ENCODE data around the gene TPP2.
A peak's percentile ranks its signal among the peaks of the same experiment; 100 is the strongest.

TPP2 gene

DNA sequence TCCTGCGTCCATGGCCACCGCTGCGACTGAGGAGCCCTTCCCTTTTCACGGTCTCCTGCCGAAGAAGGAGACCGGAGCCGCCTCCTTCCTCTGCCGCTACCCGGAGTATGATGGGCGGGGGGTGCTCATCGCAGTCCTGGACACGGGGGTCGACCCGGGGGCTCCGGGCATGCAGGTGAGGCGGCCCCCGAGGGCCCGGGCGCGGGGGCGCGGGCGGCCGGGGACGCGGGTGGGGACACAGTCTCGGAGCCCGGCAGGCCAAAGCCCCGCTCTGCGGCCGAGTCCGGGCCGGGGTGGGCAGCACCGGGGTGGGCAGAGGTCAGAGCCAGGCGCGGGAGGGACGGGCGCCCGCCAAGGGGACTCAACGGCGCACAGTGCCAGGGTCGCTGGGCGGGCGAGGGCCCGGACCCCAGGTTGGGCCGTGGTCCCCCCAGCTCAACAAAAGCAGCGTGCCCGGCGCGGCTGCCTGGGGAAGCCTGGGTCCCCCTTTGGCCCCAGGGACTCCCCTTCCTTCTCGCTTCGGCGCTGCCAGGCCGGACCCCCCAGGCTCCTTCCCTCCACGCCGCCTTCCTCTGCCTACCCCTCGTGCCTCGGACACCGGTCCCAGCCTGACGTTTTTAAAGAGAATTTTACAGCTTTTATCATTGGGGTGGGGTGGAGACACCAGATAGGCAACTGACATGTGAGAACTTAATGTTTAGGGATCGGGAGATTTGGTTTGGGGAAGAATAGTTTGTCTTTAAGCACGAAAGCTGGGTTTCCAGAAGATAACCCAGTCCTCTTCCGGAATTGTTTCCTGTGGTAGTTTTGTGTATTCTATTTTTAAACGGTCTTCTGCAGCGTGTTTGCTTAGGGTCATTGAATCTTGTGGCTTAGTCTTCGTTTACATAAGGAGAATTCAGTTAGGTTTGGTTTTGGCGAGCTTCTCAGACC lies 509 bp downstream of the TPP2 start:
- peak; percentile 4 for DNase-seq (ENCODE audit: low read depth)

GRCh38 chr13:102598061-102598460 lies 1.3 kb downstream of the TPP2 start:
- DNase-seq (ENCODE audit: low read depth) = no peak

DNA sequence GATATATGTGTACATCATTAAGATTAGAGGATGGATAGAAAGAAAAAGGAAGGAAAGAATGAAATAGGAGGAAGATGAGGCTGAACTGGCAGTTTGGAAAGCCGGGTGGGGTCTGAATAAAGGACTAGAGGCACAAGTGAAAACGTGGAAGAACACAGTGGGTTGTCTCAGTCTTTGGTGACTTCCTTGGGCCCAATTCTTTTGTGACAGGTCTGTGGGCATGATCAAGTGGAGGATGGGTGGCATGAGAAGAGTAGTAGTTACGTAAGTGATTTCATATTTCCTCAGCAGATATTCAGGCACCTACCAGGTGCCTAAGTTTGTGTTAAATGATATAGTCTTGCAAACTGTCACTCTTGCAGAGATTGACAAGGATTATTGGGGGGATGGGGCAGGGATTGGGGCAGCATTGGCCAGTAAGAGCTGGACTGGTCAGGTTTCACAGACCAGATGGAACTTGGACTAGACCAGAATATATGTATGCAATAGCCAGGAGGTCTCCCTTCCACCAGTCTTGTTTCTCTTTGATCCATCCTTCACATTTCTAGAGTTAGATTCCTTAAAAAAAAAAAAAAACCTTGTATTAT lies 2.7 kb downstream of the TPP2 start:
- DNase-seq (ENCODE audit: low read depth) = no peak

DNA sequence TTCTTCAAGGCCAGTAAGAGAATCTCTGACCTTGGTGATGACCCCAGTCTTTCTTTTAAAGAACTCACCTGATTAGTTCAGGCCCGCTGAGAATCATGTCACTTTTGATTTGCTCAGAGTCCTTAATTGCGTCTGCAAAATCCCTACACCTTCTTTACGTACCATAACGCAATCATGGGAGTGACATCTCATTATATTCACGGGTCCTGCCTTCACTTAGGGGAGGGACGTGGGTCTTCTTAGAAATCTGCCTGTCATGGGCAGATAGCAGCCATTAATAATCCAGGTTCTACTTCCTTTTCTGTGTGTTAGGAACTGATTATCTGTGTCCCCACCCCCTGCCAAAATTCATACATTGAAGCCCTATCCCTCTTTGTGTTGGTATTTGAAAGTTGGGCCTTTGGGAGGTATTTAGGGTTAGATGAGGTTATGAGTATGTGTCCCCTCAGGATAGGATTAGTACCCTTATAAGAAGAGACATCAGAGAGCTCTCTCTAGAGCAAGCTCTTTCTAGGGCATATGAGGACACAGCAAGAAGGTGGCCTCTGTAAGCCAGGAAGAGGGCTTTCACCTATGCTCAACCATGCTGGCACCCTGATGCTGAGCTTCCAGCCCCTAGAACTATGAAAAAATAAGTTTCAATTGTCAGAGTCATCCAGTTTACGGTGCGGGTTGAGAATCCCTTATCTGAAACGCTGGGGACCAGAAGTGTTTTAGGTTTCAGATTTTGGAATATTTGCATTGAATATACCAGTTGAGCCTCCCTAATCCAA lies 9.9 kb downstream of the TPP2 start:
- no peak for DNase-seq (ENCODE audit: low read depth)

- DNase-seq (ENCODE audit: low read depth) = no peak
Observed at GRCh38 chr13:102608974-102609373, 12.2 kb downstream of the TPP2 start.

GRCh38 chr13:102609696-102610095 lies 12.9 kb downstream of the TPP2 start:
- DNase-seq (ENCODE audit: low read depth) = no peak

- no peak for DNase-seq (ENCODE audit: low read depth)
Observed at GRCh38 chr13:102610296-102610895, 13.6 kb downstream of the TPP2 start.

- DNase-seq (ENCODE audit: low read depth) = no peak
Observed at GRCh38 chr13:102617697-102618350, 21.0 kb downstream of the TPP2 start.

DNA sequence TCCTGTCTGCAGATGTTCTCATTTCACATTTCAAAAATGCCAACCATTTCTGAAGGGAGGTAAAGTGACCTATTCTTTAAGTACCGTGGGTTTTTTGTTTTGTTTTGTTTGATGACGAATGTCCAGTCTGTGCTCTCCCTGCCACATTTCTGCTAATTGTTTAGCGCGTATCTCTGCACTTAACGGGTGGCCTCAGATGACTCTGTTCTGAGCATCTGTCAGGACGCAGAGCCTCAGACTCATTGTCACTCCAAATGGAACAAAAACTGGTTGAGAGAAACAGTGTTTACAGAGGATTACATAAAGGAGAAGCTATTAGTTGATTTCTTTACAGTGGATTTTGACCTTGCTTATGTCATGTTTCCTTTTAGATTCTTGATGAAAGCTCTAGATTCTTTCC lies 23.7 kb downstream of the TPP2 start:
- DNase-seq (ENCODE audit: low read depth) = no peak

GRCh38 chr13:102626928-102627327 lies 30.1 kb downstream of the TPP2 start:
- no peak for DNase-seq (ENCODE audit: low read depth)

- DNase-seq (ENCODE audit: low read depth) = no peak
Observed at GRCh38 chr13:102628559-102628958, 31.8 kb downstream of the TPP2 start.

DNA sequence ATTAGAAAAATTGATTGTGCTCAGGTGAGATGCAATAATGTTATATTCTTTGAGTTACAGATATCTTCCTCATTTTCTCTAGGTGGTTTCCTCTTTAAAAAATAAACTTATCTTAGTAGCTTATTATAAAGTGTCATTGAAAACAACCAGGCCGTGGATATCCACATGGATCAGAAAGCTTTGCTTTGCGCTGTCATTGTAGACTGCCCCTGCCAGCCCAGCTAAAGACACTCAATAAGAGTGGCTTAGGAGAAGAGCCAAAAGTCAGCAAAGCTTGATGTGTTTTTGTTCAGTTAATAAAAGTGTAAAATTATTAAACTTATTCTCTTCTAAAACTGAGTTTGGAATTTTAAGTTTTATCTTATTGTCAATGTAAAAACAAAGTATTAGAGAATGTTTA lies 34.4 kb downstream of the TPP2 start:
- no peak for DNase-seq (ENCODE audit: low read depth)

DNA sequence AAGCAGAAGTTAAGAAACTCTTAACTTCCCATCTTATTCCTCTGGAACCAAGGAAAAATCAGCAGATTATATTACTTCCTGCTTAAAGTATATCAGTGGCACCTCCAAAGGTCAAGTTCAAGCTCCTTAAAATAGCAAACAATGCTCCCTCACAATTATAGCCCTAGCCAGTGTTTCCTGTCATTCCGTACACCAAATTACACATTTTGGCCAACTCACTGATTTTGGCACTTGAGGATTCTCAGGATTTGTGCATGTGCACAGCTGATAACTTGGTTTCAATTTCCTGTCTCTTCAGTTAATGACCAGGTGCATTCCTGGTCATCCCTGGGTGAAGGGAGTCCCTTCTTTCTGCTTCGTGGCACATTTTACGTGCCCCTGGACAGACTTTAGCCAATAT lies 42.0 kb downstream of the TPP2 start:
- no peak for DNase-seq (ENCODE audit: low read depth)

GRCh38 chr13:102642029-102642428 lies 45.2 kb downstream of the TPP2 start:
- DNase-seq (ENCODE audit: low read depth) = no peak

DNA sequence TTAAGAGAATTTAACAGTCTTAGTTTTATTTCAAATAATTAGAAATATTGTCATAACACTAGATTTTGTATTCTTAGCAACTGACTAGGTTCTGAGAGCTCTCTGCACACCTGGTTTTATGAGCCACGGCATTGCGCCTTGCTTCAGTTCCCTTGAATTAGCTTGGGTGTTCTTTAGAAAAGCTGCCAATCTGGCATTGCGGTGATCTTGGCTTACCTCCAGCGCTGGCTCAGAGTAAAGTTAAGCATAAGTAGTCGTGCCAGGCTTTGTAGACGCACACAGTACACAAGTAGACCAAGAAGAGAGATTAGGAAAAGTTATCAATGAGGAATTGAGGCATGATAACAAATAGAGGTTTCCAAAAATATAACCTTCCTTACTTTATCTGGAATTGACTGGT lies 45.7 kb downstream of the TPP2 start:
- no peak for DNase-seq (ENCODE audit: low read depth)

DNA sequence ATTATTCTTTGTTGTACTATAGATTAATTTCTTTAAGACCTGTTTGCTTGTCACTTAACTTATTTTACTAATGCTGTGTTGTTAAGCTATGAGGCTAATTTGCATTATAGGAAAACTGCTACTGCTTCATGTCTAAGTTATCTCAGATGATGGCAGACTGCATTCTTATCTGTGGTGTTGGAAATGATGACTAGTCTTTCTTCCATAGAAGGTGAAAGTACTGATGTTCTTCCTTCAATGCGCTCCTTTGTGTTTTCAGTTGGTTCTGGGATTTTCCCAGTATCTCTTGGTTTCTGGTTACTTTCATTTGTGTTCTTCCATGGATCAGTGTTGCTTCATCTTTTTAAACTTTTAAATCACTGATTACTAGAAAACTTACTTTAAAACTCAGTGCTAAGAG lies 46.9 kb downstream of the TPP2 start:
- DNase-seq (ENCODE audit: low read depth) = no peak

DNA sequence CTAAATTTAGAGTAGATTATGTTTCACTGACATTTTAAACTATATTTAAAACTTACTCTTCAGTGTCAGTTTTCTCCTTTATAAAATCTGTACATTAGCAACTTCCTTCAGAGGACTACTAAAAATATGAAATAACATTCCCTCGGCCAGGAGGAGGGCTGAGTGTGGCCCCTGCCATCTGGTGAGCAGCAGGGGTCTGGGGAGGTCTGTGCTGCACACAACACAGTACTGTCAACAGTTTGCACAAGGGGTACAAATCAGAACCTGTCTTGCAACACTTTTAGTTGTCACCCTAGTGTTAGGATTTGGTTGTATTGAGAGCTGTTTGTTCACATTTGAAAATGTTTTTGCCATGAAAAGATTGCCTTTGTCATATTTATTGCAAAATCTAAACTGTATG lies 48.9 kb downstream of the TPP2 start:
- no peak for DNase-seq (ENCODE audit: low read depth)

DNA sequence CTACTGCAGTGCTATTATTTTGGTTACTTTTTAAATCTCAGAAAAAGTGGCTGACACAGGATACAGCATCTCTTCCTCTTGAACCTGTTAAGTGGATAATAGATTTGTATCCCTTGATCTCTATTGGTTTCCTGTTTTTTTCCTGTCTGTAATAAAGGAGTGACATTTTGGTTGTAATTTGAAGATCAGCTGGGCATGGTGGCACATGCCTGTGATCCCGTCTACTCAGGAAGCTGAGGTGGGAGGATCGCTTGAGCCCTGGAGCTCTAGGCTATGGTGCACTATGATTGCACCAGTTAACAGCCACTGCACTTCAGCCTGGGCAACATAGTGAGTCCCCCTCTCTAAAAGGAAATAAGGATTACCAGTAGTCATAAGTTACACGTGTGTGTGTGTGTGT lies 51.3 kb downstream of the TPP2 start:
- DNase-seq (ENCODE audit: low read depth) = no peak

GRCh38 chr13:102650444-102650843 lies 53.7 kb downstream of the TPP2 start:
- no peak for DNase-seq (ENCODE audit: low read depth)

- no peak for DNase-seq (ENCODE audit: low read depth)
Observed at GRCh38 chr13:102651392-102651791, 54.6 kb downstream of the TPP2 start.

- no peak for DNase-seq (ENCODE audit: low read depth)
Observed at GRCh38 chr13:102651892-102652291, 55.1 kb downstream of the TPP2 start.

- DNase-seq (ENCODE audit: low read depth) = no peak
Observed at GRCh38 chr13:102654756-102655155, 58.0 kb downstream of the TPP2 start.

All from activated T-helper 1 cell treated with Interleukin-2 at 50 U/mL for 16 hours (primary cell).